ENCODE results near the gene TNNC1.

Gene TNNC1

GRCh38 chr3:52456169-52456799 is 2.4 kb upstream of the TNNC1 start:
- H3K79me2 ChIP-seq (ENCODE audit: insufficient read depth, low read depth): peaks cover 12% of the 10 kb centered on the region; the same call in 1 of the 2 replicates
- no peaks in the 10 kb centered on the region for H3K36me3 ChIP-seq (ENCODE audit: insufficient read depth)
- H3K27ac ChIP-seq: no peak overlapping the region
- no peak overlapping the region for H3K4me3 ChIP-seq (IDR thresholded peaks at IDR 0.05; ENCODE audit: insufficient read depth, low read depth, low read length)
- peaks cover 8% of the 10 kb centered on the region for H3K4me1 ChIP-seq (ENCODE audit: low read depth, poor library complexity, severe bottlenecking)
- H3K4me2 ChIP-seq: peak overlapping the region; percentile 66; the same call in 1 of the 2 replicates
- no peak overlapping the region; the same call in 1 of the 2 replicates for H2AFZ ChIP-seq (ENCODE audit: low read depth)
- TF ChIP-seq CTCF (conservative IDR thresholded peaks at IDR 0.05; ENCODE audit: low read depth, low read length): no peak
- no peaks in the 10 kb centered on the region for H3K27me3 ChIP-seq (ENCODE audit: insufficient read depth, low read depth)
- H4K20me1 ChIP-seq (ENCODE audit: insufficient read depth): no peaks in the 10 kb centered on the region
- peak overlapping the region; percentile 83; the same call in 1 of the 2 replicates for H3K9ac ChIP-seq

GRCh38 chr3:52455283-52456168 is 1.7 kb upstream of the TNNC1 start, which contains the start of gene NISCH:
TSS of gene NISCH (plus strand) at chr3:52455604. CDS start at chr3:52455642, 38 bp downstream.
- H3K4me3 ChIP-seq (IDR thresholded peaks at IDR 0.05; ENCODE audit: insufficient read depth, low read depth, low read length): no peak within 1 kb of the TSS
- peak within 1 kb of the TSS; percentile 71 for H3K4me2 ChIP-seq
- H3K4me1 ChIP-seq (ENCODE audit: low read depth, poor library complexity, severe bottlenecking): peaks cover 8% of the 10 kb centered on the region
- peak within 1 kb of the TSS; percentile 90 for H2AFZ ChIP-seq (ENCODE audit: low read depth)
- peak within 1 kb of the TSS; percentile 83 for H3K9ac ChIP-seq
- H3K27ac ChIP-seq: peak within 1 kb of the TSS; percentile 36; the same call in 1 of the 2 replicates
- no peak for TF ChIP-seq CTCF (conservative IDR thresholded peaks at IDR 0.05; ENCODE audit: low read depth, low read length)
- H3K36me3 ChIP-seq (ENCODE audit: insufficient read depth): no peaks in the 10 kb centered on the region
- H4K20me1 ChIP-seq (ENCODE audit: insufficient read depth): no peaks in the 10 kb centered on the region
- H3K27me3 ChIP-seq (ENCODE audit: insufficient read depth, low read depth): no peaks in the 10 kb centered on the region
- peaks cover 12% of the 10 kb centered on the region; the same call in 1 of the 2 replicates for H3K79me2 ChIP-seq (ENCODE audit: insufficient read depth, low read depth)

GRCh38 chr3:52454938-52455282 is 1.1 kb upstream of the TNNC1 start:
- no peaks in the 10 kb centered on the region for H3K27me3 ChIP-seq (ENCODE audit: insufficient read depth, low read depth)
- H3K36me3 ChIP-seq (ENCODE audit: insufficient read depth): no peaks in the 10 kb centered on the region
- no peak for TF ChIP-seq CTCF (conservative IDR thresholded peaks at IDR 0.05; ENCODE audit: low read depth, low read length)
- peaks cover 8% of the 10 kb centered on the region for H3K4me1 ChIP-seq (ENCODE audit: low read depth, poor library complexity, severe bottlenecking)
- H3K4me2 ChIP-seq: peak overlapping the region; percentile 71
- H3K27ac ChIP-seq: no peak overlapping the region
- no peaks in the 10 kb centered on the region for H4K20me1 ChIP-seq (ENCODE audit: insufficient read depth)
- peak overlapping the region; percentile 83; the same call in 1 of the 2 replicates for H3K9ac ChIP-seq
- no peak overlapping the region for H3K4me3 ChIP-seq (IDR thresholded peaks at IDR 0.05; ENCODE audit: insufficient read depth, low read depth, low read length)
- H3K79me2 ChIP-seq (ENCODE audit: insufficient read depth, low read depth): peaks cover 12% of the 10 kb centered on the region; the same call in 1 of the 2 replicates
- H2AFZ ChIP-seq (ENCODE audit: low read depth): peak overlapping the region; percentile 90

GRCh38 chr3:52454250-52454937 is 553 bp upstream of the TNNC1 start:
- no peaks in the 10 kb centered on the region for H3K36me3 ChIP-seq (ENCODE audit: insufficient read depth)
- no peak overlapping the region for H3K9ac ChIP-seq
- H4K20me1 ChIP-seq (ENCODE audit: insufficient read depth): no peaks in the 10 kb centered on the region
- H3K27me3 ChIP-seq (ENCODE audit: insufficient read depth, low read depth): no peaks in the 10 kb centered on the region
- peak overlapping the region; percentile 71; the same call in 1 of the 2 replicates for H3K4me2 ChIP-seq
- peaks cover 12% of the 10 kb centered on the region; the same call in 1 of the 2 replicates for H3K79me2 ChIP-seq (ENCODE audit: insufficient read depth, low read depth)
- H2AFZ ChIP-seq (ENCODE audit: low read depth): peak overlapping the region; percentile 90; the same call in 1 of the 2 replicates
- TF ChIP-seq CTCF (conservative IDR thresholded peaks at IDR 0.05; ENCODE audit: low read depth, low read length): no peak
- peaks cover 8% of the 10 kb centered on the region for H3K4me1 ChIP-seq (ENCODE audit: low read depth, poor library complexity, severe bottlenecking)
- H3K4me3 ChIP-seq (IDR thresholded peaks at IDR 0.05; ENCODE audit: insufficient read depth, low read depth, low read length): no peak overlapping the region
- H3K27ac ChIP-seq: no peak overlapping the region
